A172 (cell line): ENCODE results near the gene EXOSC1. TPM values are rescaled to one million over a fixed set of nuclear protein-coding genes. Genes with fewer than 3 reads are reported as not detected.
A peak's percentile ranks its signal among the peaks of the same experiment; 100 is the strongest.
"Not testable (repeated sequence)": the region's sequence is repeated elsewhere in the genome, so short reads cannot be mapped to it uniquely, and the experiment has no call there.

Experiments used
- DNase-seq: peaks from one replicate; pipeline ENCODE4 v3.0.0-alpha.2; 2015; ENCODE audit warnings: low spot score
- total RNA-seq: library from RNA; depleted of rRNA; stranded (reverse); fragments of >200 nt; shearing (Covaris generic); gene quantifications from 2 replicates; pipeline ENCODE4 v1.2.3, GENCODE V29; 2014; rRNA removed

Gene EXOSC1
- total RNA-seq, 1 experiment from 2014 or later = 101 TPM

DNA sequence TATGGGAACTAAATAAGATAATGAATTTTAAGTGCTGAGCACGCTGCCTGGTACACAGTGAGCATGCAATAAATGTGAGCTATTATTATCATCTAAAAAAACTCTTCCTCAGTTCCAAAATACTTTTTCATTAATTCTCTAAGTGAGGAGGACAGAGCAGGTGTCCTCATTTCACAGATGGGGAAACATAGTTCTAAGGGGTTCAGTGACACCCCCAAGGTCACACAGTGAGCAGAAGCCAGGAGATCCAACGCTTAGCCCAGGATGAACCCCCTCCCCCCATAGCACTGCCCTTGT lies 37.9 kb downstream of the EXOSC1 start:
- DNase-seq = no peak

DNA sequence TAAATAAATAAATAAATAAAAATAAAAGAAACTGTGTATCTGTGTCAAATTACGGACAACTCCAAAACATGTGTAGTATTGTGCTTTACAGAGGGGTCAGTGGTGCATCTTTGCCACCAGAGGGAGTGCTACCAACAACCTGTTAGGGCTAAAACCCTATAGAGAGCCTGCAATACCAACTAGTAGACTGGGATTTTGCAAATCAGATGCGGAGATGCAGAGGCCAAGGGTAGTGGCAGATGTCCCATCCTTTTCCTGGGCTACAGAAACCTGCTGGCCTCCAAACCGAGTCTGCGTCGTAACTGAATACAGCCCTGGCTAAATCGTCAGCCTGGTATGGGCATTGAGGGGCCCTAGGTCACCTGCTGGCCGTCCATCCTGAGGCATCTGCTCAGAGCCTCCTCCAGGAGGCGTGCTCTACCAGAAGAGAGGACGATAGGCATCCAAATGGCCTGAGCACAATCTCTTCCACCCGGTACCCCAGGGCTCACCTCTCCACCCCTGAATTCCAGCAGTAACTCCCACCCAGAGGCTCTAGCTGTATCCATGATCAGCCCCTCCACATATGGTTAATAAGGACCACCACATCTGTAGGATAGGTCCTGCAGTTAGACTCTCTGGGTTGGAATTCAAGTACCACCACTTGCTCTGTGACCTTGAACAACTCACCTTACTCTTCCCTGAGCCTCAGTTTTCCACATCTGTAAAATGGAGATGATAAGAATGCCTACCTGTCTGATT lies 38.4 kb downstream of the EXOSC1 start:
- DNase-seq = peak; percentile 86

GRCh38 chr10:97406483-97406882 lies 39.3 kb downstream of the EXOSC1 start:
- not testable (repeated sequence) for DNase-seq

DNA sequence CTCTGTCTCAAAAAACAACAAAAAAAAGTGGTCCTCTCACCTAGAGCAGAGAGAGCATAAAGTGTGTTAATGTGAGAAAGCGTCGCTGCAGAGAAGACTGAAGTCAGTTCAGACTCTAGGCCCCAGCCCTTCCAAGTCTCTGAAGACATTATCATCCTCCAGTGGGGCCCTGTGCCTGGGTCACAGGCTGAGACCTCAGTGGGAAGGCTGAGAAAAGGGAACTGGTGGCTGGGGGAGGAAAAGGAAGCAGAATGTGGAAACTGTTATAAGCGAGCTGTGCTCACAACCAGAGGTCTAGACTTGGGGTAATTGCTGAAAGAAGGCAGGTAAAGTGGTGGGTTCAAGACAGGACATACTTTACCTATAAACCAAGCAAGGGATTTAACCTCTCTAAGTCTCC lies 39.7 kb downstream of the EXOSC1 start:
- DNase-seq = no peak

DNA sequence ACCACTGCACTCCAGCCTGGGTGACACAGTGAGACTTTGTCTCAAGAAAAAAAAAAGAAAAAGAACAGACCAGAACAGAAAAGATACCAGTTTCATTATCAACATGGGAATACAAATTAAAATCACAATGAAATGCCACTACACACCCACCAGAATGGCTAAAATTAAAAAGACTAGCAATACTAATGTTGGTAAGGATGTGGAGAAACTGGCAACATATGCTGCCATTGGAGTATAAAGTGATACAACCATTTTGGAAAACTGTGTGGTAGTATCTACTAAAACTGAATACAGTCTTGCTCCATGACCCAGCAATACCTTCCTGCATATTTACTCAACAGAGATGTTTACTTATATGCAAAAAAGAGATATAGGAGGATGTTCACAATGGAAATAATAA lies 41.8 kb downstream of the EXOSC1 start:
- no peak for DNase-seq

DNA sequence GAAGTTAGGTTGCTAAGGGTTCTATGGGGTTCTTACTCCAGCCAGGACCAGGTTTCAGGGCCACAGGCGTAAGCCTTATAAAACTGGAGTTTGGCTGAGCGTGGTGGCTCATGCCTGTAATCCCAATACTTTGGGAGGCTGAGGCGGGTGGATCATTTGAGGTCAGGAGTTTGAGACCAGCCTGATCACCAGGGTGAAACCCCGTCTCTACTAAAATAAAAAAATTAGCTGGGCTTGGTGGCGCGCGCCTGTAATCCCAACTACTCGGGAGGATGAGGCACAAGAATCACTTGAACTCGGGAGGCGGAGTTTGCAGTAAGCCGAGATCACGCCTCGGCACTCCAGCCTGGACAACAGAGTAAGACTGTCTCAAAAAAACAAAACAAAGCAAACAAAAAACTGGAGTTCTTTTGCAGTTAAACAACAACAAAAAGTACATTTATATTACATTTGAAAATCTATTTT lies 44.3 kb downstream of the EXOSC1 start:
- no peak for DNase-seq

GRCh38 chr10:97400665-97401454 lies 44.9 kb downstream of the EXOSC1 start, which contains the start of gene RRP12:
TSS of gene RRP12 (minus strand) at chr10:97401340. CDS start at chr10:97401231, 109 bp downstream.
- DNase-seq = peak; percentile 98

DNA sequence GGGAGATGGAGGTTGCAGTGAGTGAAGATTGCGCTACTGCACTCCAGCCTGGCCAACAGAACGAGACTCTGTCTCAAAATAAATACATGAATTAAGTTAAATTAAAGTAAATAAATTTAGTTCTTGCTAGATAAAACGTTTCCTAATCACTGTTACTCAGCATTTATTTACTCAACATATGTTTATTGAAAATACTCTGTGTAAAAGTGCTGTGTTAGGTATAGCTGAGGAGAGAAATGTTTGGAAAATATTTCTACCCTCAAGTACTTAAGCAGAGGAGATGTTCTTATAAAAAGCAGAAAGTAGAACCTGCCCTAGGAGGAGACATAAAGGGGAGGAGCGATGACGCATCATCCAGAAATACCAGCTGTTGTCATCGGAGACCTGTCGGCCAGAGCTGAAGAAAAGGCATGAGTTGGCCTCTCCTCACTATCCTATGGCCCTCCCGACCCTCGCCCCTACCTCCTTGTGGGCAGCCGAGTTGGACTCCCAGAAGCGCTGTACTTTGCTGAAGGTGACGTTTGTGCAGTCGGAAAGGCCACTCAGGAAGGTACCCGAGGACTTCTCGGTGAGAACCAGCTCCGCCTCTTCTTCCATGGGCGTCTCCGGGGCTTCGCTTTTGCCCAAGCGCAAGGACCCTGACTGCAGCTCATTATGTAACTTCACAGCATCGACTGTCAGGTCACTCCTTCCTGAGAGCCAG lies 45.8 kb downstream of the EXOSC1 start:
- peak; percentile 87 for DNase-seq

- DNase-seq = no peak
Measured at GRCh38 chr10:97396056-97396455, 49.8 kb downstream of the EXOSC1 start.

DNA sequence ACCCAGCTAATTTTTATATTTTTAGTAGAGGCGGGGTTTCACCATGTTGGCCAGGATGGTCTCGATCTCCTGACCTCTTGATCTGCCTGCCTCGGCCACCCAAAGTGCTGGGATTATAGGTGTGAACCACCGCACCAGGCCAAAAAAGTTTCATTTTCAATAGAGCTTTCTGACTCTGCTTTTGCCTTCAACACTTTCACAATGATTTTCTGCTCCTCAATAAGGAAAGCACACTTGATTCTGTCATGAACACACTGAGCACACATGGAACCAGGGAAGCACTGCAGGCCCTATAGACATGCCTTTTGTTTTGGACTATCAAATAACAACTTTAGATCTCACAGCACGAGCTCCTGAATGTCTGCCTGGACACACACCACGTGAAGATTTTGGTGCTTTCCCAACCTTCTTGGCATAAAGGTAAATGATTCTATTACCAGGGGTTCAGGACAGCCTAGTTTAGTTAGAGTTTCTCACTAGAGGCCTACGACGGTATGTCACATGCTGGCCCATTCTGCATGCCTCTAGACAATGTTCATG lies 52.7 kb downstream of the EXOSC1 start:
- DNase-seq = no peak

DNA sequence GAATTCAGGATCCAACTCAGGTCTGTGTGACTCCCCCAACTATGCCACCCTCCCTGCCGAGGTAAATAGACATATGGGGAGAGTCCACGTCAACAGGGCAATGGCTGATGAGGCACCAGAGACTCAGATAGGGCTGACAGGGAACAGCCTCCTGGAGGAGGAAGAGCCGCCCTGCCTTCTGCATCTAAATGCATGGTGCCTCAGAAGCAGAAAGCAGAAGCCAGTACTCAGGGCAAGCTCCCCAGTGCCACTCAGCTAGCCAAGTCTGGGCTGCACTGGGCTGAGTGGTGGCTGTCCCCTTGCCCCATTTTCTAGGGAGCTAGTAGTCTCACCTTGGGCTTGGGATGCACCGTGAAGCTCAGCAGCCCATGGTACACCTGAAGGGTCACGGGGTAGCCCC lies 55.7 kb downstream of the EXOSC1 start:
- DNase-seq = no peak

- no peak for DNase-seq
Measured at GRCh38 chr10:97388152-97388551, 57.7 kb downstream of the EXOSC1 start.

Other genes starting within 250 kb of the EXOSC1 start
- 15.2 and 16.1 TPM in 2 replicates for gene ARHGAP19, start 153.4 kb downstream of the EXOSC1 start, total RNA-seq
- 1.8 and 2.3 TPM in 2 replicates for gene FRAT1, start 126.7 kb downstream of the EXOSC1 start, total RNA-seq
- 4.0 and 4.2 TPM in 2 replicates for gene FRAT2, start 111.3 kb downstream of the EXOSC1 start, total RNA-seq
- 47.9 and 52.8 TPM in 2 replicates for gene RRP12, start 44.7 kb downstream of the EXOSC1 start, total RNA-seq
- gene PGAM1, start 19.8 kb downstream of the EXOSC1 start, total RNA-seq = 967 and 1,053 TPM in 2 replicates
- gene ZDHHC16, start 169 bp upstream of the EXOSC1 start, total RNA-seq = 85.5 and 108 TPM in 2 replicates
- 90.4 and 105 TPM in 2 replicates for gene MMS19, start 52.4 kb upstream of the EXOSC1 start, total RNA-seq
- gene UBTD1, start 52.9 kb upstream of the EXOSC1 start, total RNA-seq = 37.6 and 53.8 TPM in 2 replicates
- gene ANKRD2, start 126.8 kb upstream of the EXOSC1 start, total RNA-seq = 2.0 and 6.7 TPM in 2 replicates
- gene HOGA1, start 138.4 kb upstream of the EXOSC1 start, total RNA-seq = 6.3 and 7.7 TPM in 2 replicates
- gene C10orf62, start 143.7 kb upstream of the EXOSC1 start, total RNA-seq = 0.38 TPM in 1 of 2 replicates, not detected in the other
- 6.2 and 10.0 TPM in 2 replicates for gene MORN4, start 187.5 kb upstream of the EXOSC1 start, total RNA-seq
- 31.7 and 32.1 TPM in 2 replicates for gene PI4K2A, start 194.7 kb upstream of the EXOSC1 start, total RNA-seq
- 26.7 and 28.7 TPM in 2 replicates for gene AVPI1, start 241.2 kb upstream of the EXOSC1 start, total RNA-seq